GM12891 (cell line): ENCODE measurements around the gene ARHGEF6.

Source experiments
- POLR2A ChIP-seq: IDR thresholded peaks from 2 replicates; pipeline ENCODE4 v1.6.1; 2011; ENCODE audit warnings: low read depth, low read length, control low read depth
- POLR2AphosphoS5 ChIP-seq: IDR thresholded peaks from 2 replicates; pipeline ENCODE4 v1.6.1; 2011; ENCODE audit warnings: low read depth, low read length, control low read depth

DNA sequence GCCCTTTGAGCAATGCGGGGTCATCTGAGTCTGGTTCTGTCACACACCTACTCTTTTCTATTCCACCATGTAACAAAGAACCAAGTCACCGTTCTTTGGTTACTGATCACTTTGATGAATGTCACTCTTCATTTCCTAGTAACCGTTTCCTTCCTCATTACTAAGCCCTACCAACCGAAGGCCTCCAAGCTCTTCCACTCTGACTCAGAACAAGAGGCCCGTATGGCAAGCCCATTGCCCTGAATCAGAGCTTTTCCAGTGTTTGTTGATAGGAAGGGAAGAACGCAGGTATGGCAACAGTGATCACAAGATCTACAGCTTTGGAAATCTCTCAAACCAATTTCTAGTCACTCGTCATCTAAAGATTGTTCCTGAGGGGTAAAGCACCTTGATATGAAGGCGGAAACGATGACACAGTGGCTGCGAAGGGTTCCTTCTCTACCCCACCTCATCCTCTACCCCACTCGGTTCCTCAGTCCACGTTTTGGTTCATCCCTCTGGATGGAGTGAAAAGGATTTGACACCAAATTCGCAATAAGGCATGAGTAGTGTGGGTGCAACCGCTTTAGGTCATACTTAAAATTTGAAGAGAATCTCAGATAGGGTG, 160.7 kb downstream of the ARHGEF6 start:
- TF ChIP-seq POLR2AphosphoS5: no peak
- TF ChIP-seq POLR2A: no peak
